EL (cell line): ENCODE measurements around the gene SLC8A1.

Source experiments
- DNase-seq: peaks from one replicate; pipeline ENCODE4 v3.0.0-alpha.2; 2016

The SLC8A1 gene

DNA sequence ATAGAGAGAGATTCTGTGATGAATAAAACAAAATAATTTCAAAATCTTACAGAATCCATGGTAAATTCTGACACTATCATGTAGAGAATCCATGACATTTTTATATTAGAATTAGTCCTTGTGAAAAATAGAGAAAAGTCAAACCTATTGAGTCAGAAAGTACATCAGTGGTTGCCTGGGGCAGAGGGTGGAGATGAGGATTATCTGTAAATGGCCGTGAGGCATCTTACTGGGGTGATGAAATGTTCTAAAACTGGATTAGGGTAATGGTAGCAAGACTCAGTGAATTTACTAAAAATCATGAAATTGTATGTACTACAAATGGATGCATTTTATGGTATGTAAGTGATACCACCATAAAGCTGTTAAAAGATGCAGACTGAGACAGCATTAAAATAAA is 323.1 kb downstream of the SLC8A1 start:
- DNase-seq: peak; percentile 48

GRCh38 chr2:40127890-40128557 is 323.9 kb downstream of the SLC8A1 start:
- peak; percentile 91 for DNase-seq

- no peak for DNase-seq
Observed at GRCh38 chr2:40127146-40127545, 324.7 kb downstream of the SLC8A1 start.

DNA sequence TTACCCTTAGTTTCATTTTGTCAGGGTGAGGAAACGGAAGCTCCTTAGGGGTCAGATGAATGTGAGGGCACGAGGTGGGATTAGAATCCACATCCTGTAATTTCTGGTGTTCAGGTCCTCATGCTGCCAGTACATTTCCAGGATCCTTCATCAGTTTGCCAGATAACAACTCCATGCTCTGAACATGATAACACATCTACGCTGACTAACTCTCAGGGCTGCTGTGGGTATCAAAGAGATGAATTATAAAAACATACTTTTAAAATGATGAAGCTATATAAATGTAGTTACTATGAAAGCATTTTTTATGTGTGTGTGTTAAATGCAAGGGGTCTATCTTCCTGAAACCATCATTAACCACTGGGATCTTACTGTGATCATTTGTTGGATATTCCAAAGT is 325.9 kb downstream of the SLC8A1 start:
- peak; percentile 28 for DNase-seq

- no peak for DNase-seq
Observed at GRCh38 chr2:40123746-40124145, 328.1 kb downstream of the SLC8A1 start.

DNA sequence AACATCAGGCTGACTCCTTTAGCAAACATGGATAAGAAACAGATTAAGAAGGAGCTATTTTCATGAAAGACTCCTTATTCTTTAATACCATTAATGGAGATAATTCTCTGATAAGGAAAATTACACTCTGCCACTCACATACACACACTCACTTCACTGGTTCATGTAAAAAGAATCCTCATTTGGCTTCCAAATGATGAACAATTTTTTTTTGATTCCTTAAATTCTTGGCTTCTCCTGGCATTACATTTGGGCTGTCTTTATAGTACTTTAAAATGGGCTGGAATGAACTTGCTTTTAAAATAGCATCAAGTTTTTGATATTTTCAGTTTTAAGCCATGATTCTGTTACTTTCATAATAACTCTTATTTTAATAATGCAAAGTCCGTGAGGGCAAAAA is 328.6 kb downstream of the SLC8A1 start:
- DNase-seq: no peak

DNA sequence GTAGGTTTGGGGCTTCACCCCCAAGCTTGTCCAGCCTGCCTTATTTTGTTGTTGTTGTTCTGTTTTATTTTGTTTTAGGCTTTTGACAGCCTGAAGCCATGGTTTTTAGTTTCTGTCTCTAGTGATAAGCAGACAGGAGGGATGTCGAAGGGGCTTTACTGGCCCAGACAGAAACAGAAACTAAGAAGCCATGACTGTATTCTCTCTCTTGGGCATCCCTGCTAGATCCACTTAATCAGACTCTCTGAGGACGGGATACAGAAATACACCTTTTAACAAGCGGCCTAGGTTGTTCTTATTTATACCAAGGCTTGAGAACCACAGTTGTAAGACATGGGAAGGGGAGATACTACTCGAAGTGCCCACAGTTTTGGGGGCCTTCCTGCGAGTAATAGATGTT is 330.9 kb downstream of the SLC8A1 start:
- no peak for DNase-seq

- DNase-seq: no peak
Observed at GRCh38 chr2:40120026-40120425, 331.9 kb downstream of the SLC8A1 start.

- DNase-seq: no peak
Observed at GRCh38 chr2:40118622-40119021, 333.3 kb downstream of the SLC8A1 start.

DNA sequence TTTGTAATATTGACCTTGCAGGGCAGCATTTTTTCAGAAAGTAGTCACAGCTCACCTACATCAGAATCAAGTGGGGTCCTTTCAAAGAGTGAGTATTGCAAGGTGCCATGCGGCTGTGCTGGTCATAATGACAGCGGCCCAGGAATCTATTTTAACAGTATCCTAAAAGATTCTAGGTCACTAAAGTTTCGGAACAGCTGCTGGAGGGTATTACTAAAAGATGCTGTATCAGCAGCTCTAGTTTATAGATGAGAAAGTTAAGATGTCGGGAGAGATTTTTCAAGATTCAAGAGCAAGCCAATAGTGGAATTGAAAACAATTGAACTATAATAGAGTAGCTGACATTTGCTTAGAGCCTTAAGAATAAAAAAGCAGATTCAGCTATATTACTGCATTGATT is 336.0 kb downstream of the SLC8A1 start:
- DNase-seq: no peak

DNA sequence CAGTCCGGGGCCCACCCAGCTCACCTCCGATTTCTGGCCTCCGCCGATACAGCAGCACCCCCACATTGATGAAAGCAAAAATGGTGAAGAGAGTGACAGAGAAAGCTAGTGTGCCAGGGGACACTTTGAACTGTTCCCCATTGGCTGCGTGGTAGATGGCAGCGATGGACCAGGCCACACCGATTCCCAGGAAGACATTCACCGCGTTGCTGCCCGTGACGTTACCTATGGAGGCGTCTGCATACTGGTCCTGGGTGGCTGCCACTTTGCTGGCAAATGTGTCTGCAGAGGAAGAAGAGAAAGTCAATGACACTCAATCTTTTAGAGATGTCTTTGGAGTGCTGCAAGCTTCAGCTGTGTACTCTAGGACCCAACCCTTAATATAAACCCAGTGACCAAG is 336.5 kb downstream of the SLC8A1 start:
- DNase-seq: no peak

GRCh38 chr2:40113997-40114396 is 337.9 kb downstream of the SLC8A1 start:
- DNase-seq: no peak

GRCh38 chr2:40113272-40113968 is 338.5 kb downstream of the SLC8A1 start:
- DNase-seq: peak; percentile 74

DNA sequence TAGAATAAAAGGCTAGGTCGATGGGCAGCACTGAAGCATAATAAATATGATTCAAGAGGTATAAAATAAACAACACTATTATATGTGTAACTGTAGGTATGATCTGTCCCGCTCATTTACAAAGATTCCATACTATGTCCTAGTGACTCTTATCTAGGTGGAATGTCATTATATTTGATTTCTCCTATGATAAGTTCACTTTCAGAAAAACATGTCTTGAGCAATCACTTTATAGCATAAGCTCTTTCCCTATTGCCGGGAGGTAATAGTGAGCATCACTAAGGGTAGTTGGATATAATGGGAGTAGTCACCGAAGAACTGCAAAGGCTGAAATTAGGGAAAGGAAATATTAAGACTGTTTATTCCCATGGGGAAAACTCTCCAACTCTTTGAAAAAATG is 342.5 kb downstream of the SLC8A1 start:
- DNase-seq: no peak

- DNase-seq: no peak
Observed at GRCh38 chr2:40108851-40109250, 343.0 kb downstream of the SLC8A1 start.

DNA sequence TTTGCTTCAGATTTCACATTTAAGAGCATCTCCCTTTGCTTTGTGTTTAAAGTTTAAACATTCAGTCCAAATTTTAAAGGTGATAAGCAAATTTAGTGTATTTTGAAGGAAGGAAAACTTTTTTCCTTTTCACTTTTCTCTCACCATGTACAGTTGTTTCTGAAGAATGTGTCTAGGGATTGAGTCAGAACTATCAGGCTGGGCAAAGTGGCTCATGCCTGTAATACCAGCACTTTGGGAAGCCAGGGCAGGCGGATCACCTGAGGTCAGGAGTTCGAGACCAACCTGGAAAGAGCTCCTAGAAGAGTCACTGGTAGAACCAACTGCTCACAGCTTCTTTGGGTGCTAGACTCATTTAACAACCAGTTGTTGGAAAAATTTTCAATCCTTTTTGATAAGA is 345.8 kb downstream of the SLC8A1 start:
- DNase-seq: no peak

DNA sequence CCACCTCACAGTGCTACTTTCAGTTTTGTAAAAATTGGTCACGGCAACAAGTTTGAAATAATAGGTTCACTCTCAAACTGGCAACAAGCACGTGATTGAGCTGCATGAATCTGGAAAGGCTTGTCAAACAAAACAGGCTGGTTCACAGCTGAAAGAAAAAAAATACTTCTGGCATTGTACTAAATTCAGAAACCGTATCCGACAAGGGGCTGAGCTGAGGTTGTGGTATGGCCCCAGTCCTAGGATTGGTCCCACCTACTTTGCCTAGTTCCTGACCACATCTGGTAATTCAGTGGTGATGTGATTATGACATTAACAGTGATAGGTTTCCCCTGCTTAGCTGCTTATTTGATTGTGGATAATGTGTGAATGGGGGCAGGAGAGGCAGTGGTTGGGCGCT is 346.3 kb downstream of the SLC8A1 start:
- DNase-seq: no peak

- peak; percentile 77 for DNase-seq
Observed at GRCh38 chr2:40103590-40103989, 348.3 kb downstream of the SLC8A1 start.

- peak; percentile 75 for DNase-seq
Observed at GRCh38 chr2:40103163-40103562, 348.7 kb downstream of the SLC8A1 start.

GRCh38 chr2:40102447-40102846 is 349.4 kb downstream of the SLC8A1 start:
- no peak for DNase-seq

- peak; percentile 83 for DNase-seq
Observed at GRCh38 chr2:40101131-40101575, 350.7 kb downstream of the SLC8A1 start.

- no peak for DNase-seq
Observed at GRCh38 chr2:40100676-40101075, 351.2 kb downstream of the SLC8A1 start.

DNA sequence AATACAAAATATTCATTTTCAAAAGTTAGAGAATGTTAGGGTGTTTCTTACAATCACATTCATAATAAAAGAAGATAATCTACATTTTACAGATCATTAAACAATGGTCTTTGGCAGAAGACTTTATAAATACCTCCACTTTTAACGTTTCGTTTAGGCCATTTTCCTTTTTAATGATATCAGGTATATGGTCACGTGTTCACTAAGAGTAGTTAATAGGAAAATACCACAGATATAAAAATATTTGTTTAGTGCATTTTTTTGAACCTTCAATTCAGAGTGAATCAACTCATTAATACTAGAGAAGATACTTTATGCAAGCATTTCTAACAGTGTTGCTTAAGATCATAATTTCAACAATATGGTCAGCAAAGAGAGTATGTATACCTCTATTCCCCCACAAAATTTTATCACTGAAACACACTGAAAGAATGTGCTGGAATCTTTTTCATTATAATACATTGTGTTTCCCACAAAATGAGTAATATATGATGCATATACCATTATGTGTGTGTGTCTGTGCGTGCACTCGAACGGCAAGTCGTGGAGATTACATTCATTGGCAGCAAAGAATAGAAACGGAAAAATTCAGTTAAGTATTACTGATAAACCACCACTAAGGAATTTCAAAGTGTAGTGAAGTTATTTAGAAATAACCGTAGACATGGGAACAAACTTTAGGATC is 353.0 kb downstream of the SLC8A1 start:
- DNase-seq: no peak
